ENCODE measurements around the gene NDUFA12. TPM values are rescaled to one million over a fixed set of nuclear protein-coding genes. Genes with fewer than 3 reads are reported as not detected.
A peak's percentile ranks its signal among the peaks of the same experiment; 100 is the strongest.

Gene NDUFA12
- total RNA-seq, 1 donor from 2014 or later, result 112 TPM

DNA sequence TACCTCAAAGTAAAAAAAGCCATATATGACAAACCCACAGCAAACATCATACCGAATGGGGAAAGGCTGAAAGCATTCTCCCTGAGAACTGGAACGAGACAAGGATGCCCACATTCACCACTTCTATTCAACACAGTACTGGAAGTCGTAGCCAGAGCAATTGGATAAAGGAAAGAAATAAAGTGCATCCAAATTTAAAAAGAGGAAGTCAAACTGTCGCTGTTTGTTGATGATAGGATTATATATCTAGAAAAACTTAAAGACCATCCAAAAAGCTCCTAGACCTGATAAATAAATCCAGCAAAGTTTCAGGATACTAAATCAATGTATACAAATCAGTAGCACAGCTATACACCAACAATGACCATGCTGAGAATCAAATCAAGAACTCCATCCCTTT is 5.2 kb downstream of the NDUFA12 start:
- no peaks in the 10 kb centered on the region for H3K27me3 ChIP-seq (ENCODE audit: insufficient read depth, low read length)
- no peak overlapping the region for H3K4me3 ChIP-seq (ENCODE audit: insufficient read depth, low read depth, low read length)
- Mint-ChIP-seq H3K9me3 (ENCODE audit: unreplicated experiment) (no peaks in the 10 kb centered on the region), H3K4me1 (ENCODE audit: low read depth, unreplicated experiment) (peaks cover 12% of the 10 kb centered on the region), H3K36me3 (ENCODE audit: low read depth, unreplicated experiment) (peaks cover 5% of the 10 kb centered on the region), H3K27ac (ENCODE audit: unreplicated experiment) (no peak overlapping the region), H3K4me3 (ENCODE audit: unreplicated experiment) (no peak overlapping the region), H3K27me3 (ENCODE audit: low read depth, unreplicated experiment) (no peaks in the 10 kb centered on the region)
- peaks cover 9% of the 10 kb centered on the region for H4K20me1 ChIP-seq (ENCODE audit: insufficient read depth, low read length)
- no peak for FAIRE-seq
- no peak for TF ChIP-seq EZH2 (IDR thresholded peaks at IDR 0.05; ENCODE audit: insufficient read depth, low read length)
- TF ChIP-seq, protein P1, sequence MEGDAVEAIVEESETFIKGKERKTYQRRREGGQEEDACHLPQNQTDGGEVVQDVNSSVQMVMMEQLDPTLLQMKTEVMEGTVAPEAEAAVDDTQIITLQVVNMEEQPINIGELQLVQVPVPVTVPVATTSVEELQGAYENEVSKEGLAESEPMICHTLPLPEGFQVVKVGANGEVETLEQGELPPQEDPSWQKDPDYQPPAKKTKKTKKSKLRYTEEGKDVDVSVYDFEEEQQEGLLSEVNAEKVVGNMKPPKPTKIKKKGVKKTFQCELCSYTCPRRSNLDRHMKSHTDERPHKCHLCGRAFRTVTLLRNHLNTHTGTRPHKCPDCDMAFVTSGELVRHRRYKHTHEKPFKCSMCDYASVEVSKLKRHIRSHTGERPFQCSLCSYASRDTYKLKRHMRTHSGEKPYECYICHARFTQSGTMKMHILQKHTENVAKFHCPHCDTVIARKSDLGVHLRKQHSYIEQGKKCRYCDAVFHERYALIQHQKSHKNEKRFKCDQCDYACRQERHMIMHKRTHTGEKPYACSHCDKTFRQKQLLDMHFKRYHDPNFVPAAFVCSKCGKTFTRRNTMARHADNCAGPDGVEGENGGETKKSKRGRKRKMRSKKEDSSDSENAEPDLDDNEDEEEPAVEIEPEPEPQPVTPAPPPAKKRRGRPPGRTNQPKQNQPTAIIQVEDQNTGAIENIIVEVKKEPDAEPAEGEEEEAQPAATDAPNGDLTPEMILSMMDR (IDR thresholded peaks at IDR 0.05; ENCODE audit: insufficient read depth, low read depth, low read length), result no peak
- no peak overlapping the region for H3K9ac ChIP-seq (ENCODE audit: low read length)
- peaks cover 14% of the 10 kb centered on the region for H3K36me3 ChIP-seq (ENCODE audit: insufficient read depth, low read length)
- no peak overlapping the region for H2AFZ ChIP-seq (ENCODE audit: low read depth, low read length)
- peaks cover 56% of the 10 kb centered on the region for H3K79me2 ChIP-seq (ENCODE audit: insufficient read depth, low read length)
- peaks cover 12% of the 10 kb centered on the region for H3K4me1 ChIP-seq (ENCODE audit: insufficient read depth, low read length)
- no peaks in the 10 kb centered on the region for H3K9me3 ChIP-seq (ENCODE audit: insufficient read depth, low read depth, low read length)
- H3K27ac ChIP-seq (ENCODE audit: low read depth, low read length), result no peak overlapping the region
- peak; percentile 33 for DNase-seq (ENCODE audit: low read depth)
- H3K4me2 ChIP-seq (ENCODE audit: low read length), result no peak overlapping the region

DNA sequence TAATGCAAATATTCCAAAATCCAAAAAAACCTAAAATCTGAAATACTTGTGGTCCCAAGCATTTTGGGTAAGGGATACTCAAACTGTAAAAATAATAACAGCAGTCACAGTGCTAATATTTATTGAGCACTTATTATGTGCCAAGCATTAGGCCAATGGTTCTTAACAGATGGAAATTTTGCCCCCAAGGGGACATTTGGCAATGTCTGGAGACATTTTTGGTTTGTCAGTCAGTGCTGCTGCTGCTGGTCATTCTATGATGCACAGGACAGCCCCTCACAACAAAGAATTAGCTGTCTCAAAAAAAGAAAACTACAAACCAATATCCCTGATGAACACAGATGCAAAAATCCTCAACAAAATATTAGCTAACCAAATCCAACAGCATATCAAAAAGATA is 5.8 kb downstream of the NDUFA12 start:
- Histone ChIP-seq H3K9me3 (ENCODE audit: insufficient read depth, low read depth, low read length) (no peaks in the 10 kb centered on the region), H3K4me3 (ENCODE audit: insufficient read depth, low read depth, low read length) (no peak overlapping the region), H3K4me1 (ENCODE audit: insufficient read depth, low read length) (peaks cover 10% of the 10 kb centered on the region), H2AFZ (ENCODE audit: low read depth, low read length) (no peak overlapping the region), H4K20me1 (ENCODE audit: insufficient read depth, low read length) (peaks cover 9% of the 10 kb centered on the region), H3K4me2 (ENCODE audit: low read length) (no peak overlapping the region), H3K9ac (ENCODE audit: low read length) (no peak overlapping the region), H3K79me2 (ENCODE audit: insufficient read depth, low read length) (peaks cover 50% of the 10 kb centered on the region), H3K36me3 (ENCODE audit: insufficient read depth, low read length) (peaks cover 14% of the 10 kb centered on the region), H3K27ac (ENCODE audit: low read depth, low read length) (no peak overlapping the region), H3K27me3 (ENCODE audit: insufficient read depth, low read length) (no peaks in the 10 kb centered on the region)
- H3K27ac Mint-ChIP-seq (ENCODE audit: unreplicated experiment), result no peak overlapping the region
- TF ChIP-seq, protein P1 (IDR thresholded peaks at IDR 0.05; ENCODE audit: insufficient read depth, low read depth, low read length), result no peak
- TF ChIP-seq EZH2 (IDR thresholded peaks at IDR 0.05; ENCODE audit: insufficient read depth, low read length), result no peak
- no peak overlapping the region for H3K4me3 Mint-ChIP-seq (ENCODE audit: unreplicated experiment)
- no peaks in the 10 kb centered on the region for H3K9me3 Mint-ChIP-seq (ENCODE audit: unreplicated experiment)
- H3K4me1 Mint-ChIP-seq (ENCODE audit: low read depth, unreplicated experiment), result peaks cover 11% of the 10 kb centered on the region
- no peaks in the 10 kb centered on the region for H3K27me3 Mint-ChIP-seq (ENCODE audit: low read depth, unreplicated experiment)
- H3K36me3 Mint-ChIP-seq (ENCODE audit: low read depth, unreplicated experiment), result peaks cover 5% of the 10 kb centered on the region
- FAIRE-seq, result no peak
- no peak for DNase-seq (ENCODE audit: low read depth)

DNA sequence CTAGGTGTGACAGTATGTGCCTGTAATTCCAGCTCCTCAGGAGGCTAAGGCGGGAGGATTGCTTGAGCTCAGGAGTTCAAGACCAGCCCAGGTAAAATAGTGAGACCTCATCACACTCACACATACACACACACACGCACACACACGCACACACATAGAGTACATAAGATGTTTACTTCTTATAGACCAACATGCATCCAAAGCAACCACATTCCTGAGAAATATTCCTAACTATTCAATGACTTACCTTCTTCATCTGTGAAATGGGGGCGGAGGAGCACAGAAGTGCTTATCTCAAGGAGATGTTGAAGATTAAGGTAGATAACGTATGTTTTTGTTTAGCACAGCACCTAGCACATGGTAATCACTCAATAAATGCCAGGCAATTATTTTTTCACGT is 6.4 kb downstream of the NDUFA12 start:
- Histone ChIP-seq H3K27ac (ENCODE audit: low read depth, low read length) (no peak overlapping the region), H3K27me3 (ENCODE audit: insufficient read depth, low read length) (no peaks in the 10 kb centered on the region), H3K9ac (ENCODE audit: low read length) (no peak overlapping the region), H3K9me3 (ENCODE audit: insufficient read depth, low read depth, low read length) (no peaks in the 10 kb centered on the region), H3K4me2 (ENCODE audit: low read length) (no peak overlapping the region), H3K79me2 (ENCODE audit: insufficient read depth, low read length) (peaks cover 45% of the 10 kb centered on the region), H3K36me3 (ENCODE audit: insufficient read depth, low read length) (peaks cover 17% of the 10 kb centered on the region), H2AFZ (ENCODE audit: low read depth, low read length) (no peak overlapping the region), H3K4me3 (ENCODE audit: insufficient read depth, low read depth, low read length) (no peak overlapping the region), H3K4me1 (ENCODE audit: insufficient read depth, low read length) (peaks cover 8% of the 10 kb centered on the region), H4K20me1 (ENCODE audit: insufficient read depth, low read length) (peaks cover 9% of the 10 kb centered on the region)
- Mint-ChIP-seq H3K36me3 (ENCODE audit: low read depth, unreplicated experiment) (peaks cover 7% of the 10 kb centered on the region), H3K4me3 (ENCODE audit: unreplicated experiment) (no peak overlapping the region), H3K9me3 (ENCODE audit: unreplicated experiment) (no peaks in the 10 kb centered on the region), H3K27me3 (ENCODE audit: low read depth, unreplicated experiment) (no peaks in the 10 kb centered on the region), H3K4me1 (ENCODE audit: low read depth, unreplicated experiment) (peaks cover 12% of the 10 kb centered on the region), H3K27ac (ENCODE audit: unreplicated experiment) (no peak overlapping the region)
- no peak for FAIRE-seq
- no peak for DNase-seq (ENCODE audit: low read depth)
- TF ChIP-seq, protein P1 (IDR thresholded peaks at IDR 0.05; ENCODE audit: insufficient read depth, low read depth, low read length), result no peak
- TF ChIP-seq EZH2 (IDR thresholded peaks at IDR 0.05; ENCODE audit: insufficient read depth, low read length), result no peak
